NCI-H1436 treated with DMSO at 0.1 percent for 48 hours (cell line): ENCODE measurements around the gene CARMIL1.
"Not testable (repeated sequence)": the region's sequence is repeated elsewhere in the genome, so short reads cannot be mapped to it uniquely, and the experiment has no call there.

ENCODE experiments used
- DNase-seq: peaks from one replicate; lab custom pipeline; 2025; lab: John Stamatoyannopoulos, UW

Gene CARMIL1

GRCh38 chr6:25578538-25578937, 299.4 kb downstream of the CARMIL1 start:
- no peak for DNase-seq

GRCh38 chr6:25579391-25579883, 300.3 kb downstream of the CARMIL1 start:
- DNase-seq = no peak

- no peak for DNase-seq
Measured at GRCh38 chr6:25579902-25580495, 300.8 kb downstream of the CARMIL1 start.

- no peak for DNase-seq
Measured at GRCh38 chr6:25582101-25582500, 302.9 kb downstream of the CARMIL1 start.

GRCh38 chr6:25583099-25583498, 303.9 kb downstream of the CARMIL1 start:
- DNase-seq = no peak

GRCh38 chr6:25583906-25584305, 304.7 kb downstream of the CARMIL1 start:
- no peak for DNase-seq

- DNase-seq = no peak
Measured at GRCh38 chr6:25585225-25585624, 306.1 kb downstream of the CARMIL1 start.

- DNase-seq = not testable (repeated sequence)
Measured at GRCh38 chr6:25586119-25586518, 306.9 kb downstream of the CARMIL1 start.

GRCh38 chr6:25586927-25587326, 307.8 kb downstream of the CARMIL1 start:
- DNase-seq = no peak

GRCh38 chr6:25590986-25591385, 311.8 kb downstream of the CARMIL1 start:
- no peak for DNase-seq

GRCh38 chr6:25596928-25597818, 318.0 kb downstream of the CARMIL1 start:
- no peak for DNase-seq

GRCh38 chr6:25599516-25600085, 320.4 kb downstream of the CARMIL1 start:
- DNase-seq = no peak

- peak; percentile 49 for DNase-seq
Measured at GRCh38 chr6:25601800-25602673, 322.9 kb downstream of the CARMIL1 start.

GRCh38 chr6:25602674-25602982, 323.5 kb downstream of the CARMIL1 start:
- no peak for DNase-seq

GRCh38 chr6:25603251-25603650, 324.1 kb downstream of the CARMIL1 start:
- DNase-seq = no peak

- no peak for DNase-seq
Measured at GRCh38 chr6:25606151-25606550, 327.0 kb downstream of the CARMIL1 start.

GRCh38 chr6:25608558-25609174, 329.5 kb downstream of the CARMIL1 start:
- DNase-seq = no peak

- no peak for DNase-seq
Measured at GRCh38 chr6:25612666-25613065, 333.5 kb downstream of the CARMIL1 start.

- DNase-seq = no peak
Measured at GRCh38 chr6:25613415-25613814, 334.2 kb downstream of the CARMIL1 start.

GRCh38 chr6:25614052-25614451, 334.9 kb downstream of the CARMIL1 start:
- no peak for DNase-seq

- no peak for DNase-seq
Measured at GRCh38 chr6:25615471-25615870, 336.3 kb downstream of the CARMIL1 start.

GRCh38 chr6:25617997-25618396, 338.8 kb downstream of the CARMIL1 start:
- no peak for DNase-seq
